GM03348 (cell line): ENCODE results near the gene EXOC6B.
"Not testable (repeated sequence)": the region's sequence is repeated elsewhere in the genome, so short reads cannot be mapped to it uniquely, and the experiment has no call there.

Source experiments
- DNase-seq: peaks from one replicate; pipeline ENCODE4 v3.0.0; 2012; ENCODE audit warnings: low spot score

The EXOC6B gene

DNA sequence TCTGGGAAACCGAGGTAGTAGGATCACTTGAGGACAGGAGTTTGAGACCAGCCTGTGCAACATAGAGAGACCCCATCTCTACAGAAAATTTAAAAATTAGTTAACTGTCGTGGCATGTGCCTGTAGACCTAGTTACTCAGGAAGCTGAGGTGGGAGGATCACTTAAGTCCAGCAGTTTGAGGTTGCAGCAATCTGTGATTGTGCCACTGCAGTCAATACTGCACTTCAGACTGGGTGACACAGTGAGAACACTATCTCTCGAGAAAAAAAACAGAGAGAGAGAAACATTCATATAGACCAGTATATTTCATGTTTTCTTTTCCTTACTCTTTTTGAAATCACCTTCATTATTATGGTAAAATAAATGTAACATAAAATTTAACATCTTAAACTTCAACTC, 387.5 kb downstream of the EXOC6B start:
- no peak for DNase-seq

DNA sequence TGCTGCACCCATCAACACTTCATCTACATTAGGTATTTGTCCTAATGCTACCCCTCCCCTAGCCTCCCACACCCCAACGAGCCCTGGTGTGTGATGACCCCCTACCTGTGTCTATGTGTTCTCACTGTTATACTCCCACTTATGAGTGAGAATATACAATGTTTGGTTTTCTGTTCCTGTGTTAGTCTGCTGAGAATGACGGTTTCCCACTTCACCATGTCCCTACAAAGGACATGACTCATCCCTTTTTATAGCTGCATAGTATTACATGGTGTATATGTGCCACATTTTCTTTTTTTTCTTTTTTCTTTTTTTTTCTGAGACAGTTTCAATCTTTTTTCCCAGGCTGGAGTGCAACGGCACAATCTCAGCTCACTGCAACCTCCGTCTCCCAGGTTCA, 394.1 kb downstream of the EXOC6B start:
- no peak for DNase-seq

DNA sequence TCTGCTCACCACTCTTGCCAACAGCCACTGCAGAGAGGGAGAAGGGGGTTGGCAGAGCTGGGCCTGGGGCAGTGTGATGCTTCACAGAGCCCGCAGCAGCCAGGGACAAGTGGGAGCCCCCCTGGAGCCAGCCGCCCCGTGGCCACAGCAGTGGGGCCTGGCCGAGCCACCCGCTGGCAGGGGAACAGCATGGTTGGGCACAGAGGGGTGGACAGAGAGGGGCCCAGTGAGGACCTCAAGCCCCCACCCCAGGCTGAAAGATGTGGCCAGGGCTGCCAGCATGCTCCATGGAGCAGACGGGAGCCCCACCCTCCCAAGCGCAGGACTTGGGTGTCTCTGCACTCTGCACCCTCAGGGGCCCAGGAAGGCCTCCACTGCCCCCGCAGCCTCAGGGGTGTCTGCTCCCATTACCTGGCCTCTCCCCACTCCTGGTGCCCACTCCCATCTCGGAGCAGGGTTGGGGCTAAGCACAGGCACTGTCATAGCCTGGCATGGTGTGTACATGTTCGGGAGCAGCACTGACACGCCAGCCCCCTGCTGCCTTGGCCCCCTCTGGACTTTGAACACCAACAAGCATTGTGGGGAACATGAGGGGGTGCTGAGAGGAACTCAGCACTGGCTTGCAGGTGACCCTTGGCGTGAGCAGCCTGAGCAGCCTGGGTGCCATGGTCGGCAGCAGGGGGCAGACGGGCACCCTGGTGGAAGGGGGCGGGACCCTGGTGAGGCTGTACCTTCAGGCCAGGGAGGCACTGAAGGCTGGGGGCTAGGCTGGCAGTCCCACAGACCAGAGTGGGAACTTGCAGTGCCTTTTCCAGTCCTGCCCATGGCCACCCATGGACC, 398.6 kb downstream of the EXOC6B start:
- DNase-seq = no peak

DNA sequence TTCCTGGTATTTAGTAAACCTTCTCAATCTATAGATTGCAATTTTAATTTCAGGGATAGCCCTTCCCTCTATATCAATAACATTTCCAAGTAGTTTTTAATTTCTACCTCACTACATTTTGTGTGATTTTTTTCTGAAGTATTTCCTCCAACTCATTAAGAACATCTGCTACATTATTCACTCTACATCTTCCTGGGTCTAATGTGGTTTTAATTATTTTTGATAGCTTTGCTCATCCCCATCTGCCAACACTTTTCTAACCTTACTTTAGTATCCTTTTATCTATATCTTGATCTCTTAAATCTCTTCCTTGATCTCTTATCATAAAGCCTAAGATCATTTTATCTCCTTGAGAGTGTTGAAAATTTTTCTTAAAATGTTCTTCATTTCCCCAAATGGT, 399.8 kb downstream of the EXOC6B start:
- no peak for DNase-seq

DNA sequence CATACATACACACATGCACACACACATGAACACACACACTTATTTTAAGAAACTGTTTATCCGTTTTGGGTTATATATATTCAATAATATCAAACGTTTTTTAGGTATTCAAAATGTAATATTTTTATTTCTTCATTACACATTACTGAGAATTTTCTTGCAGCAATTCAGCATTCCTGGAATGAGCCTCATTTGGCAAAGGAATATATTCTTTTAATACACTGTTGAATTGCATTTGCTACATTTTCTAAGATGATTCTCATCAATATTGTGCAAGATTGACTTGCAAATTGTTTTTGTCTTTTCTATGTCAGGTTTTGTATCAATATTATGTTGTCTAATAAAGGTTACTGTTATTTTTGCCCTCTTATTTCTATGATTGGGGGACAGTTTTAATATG, 402.1 kb downstream of the EXOC6B start:
- peak; percentile 28 for DNase-seq

DNA sequence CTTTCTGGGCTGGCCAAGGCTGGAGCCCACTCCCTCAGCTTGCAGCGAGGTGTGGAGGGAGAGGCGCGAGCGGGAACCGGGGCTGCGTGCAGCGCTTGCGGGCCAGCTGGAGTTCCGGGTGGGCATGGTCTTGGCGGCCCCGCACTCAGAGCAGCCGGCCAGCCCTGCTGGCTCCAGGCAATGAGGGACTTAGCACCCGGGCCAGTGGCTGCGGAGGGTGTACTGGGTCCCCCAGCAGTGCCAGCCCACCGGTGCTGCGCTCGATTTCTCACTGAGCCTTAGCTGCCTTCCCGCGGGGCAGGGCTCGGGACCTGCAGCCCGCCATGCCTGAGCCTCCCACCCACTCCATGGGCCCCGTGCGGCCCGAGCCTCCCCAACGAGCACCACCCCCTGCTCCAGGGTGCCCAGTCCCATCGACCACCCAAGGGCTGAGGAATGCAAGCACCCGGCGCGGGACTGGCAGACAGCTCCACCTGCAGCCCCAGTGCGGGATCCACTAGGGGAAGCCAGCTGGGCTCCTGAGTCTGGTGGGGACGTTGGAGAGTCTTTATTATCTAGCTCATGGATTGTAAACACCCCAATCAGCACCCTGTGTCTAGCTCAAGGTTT, 404.0 kb downstream of the EXOC6B start:
- DNase-seq = not testable (repeated sequence)

DNA sequence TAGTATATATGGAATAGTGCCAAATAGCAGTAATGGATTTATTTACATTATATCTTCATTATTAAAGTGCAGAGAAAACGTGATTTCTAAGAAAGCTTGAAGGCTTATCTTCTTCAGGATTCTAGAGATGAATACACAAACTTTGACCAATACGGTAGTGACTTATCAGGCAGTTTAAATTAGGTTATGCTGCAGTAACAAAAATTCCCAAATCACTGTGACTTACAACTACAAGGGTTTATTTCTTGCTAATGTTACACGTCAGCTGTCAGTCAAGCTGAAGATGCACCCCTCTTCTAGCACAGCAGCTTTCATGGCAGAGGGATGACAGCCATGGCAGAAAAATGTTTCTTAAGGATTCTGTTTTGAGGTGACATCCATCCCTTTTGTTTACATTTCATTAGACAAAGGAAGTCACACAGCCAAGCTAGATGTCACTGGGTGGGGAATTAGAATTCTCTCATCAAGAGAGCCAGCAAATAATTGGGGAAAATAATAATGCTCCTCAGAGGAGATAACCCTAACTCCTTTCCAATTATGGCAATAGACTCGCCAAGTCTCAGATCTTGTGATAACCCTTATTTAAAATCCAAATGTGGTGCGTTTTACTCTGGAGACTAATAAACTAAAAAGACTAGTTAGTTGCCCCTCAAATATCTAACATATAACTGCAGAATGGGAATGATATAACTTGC, 409.9 kb downstream of the EXOC6B start:
- DNase-seq = no peak

DNA sequence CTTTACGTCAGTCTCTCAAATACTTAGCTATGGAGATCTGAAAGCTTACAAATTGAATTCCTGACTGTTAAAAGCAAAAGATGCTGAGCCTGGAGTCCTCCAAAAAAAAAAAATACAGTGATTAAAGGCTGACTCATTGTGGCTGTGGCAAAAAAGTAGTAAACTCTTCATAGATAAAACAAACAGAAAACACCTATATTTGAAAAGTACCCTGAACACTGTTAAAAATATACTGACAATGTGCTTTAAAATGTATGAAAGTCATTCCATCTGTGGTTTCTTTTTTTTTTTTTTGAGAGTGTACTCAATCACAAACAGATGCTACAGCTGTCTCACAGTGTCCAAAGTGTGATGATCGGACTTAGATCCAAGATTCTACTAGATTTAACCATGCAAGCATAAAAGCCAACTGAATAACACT, 410.6 kb downstream of the EXOC6B start:
- peak; percentile 52 for DNase-seq

DNA sequence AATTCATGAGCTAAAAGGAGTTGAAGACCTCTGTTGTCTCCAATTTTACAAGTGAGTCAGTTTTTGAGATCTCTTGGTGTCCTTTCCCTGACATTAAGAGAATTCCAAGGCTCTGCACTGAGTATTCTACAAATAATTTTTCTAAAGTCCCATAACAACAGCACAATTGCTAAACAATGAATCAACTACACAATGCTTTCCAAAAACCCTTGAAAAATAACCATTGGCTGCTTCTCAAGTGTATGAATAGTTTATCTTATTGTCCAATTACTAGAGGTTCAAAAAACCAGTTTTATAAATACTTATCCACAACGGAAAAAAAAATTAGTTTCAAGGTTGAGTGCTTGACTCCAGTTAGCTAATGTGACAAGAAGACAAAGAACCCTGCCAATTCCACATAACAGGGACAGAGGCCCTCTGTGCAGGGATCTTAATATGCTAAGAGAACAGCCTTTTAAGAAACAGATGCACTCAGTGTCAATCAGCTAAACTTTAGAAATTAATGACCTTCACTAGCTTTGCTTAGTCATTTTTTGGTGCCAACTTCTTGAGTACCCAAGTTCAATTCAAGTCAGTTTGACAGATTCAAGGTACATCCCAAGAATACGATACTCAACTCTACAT, 411.6 kb downstream of the EXOC6B start:
- DNase-seq = peak; percentile 37

DNA sequence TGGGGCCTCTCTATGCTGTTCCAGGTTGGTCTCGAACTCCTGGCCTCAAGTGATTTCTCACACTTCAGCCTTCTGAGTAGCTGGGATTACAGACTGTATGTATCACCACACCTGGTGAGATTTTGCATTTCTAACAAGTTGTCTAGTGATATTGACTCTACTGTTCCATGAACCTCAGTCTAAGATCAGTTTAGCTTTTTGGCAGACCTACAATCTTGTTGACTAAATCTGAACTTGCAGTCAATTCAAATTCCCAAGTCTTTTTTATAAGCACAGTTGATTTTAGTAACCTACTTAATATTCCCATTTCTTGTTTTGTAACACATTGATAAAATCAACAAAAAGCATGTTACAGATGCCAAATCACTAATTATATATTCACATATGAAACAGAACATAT, 412.1 kb downstream of the EXOC6B start:
- no peak for DNase-seq

DNA sequence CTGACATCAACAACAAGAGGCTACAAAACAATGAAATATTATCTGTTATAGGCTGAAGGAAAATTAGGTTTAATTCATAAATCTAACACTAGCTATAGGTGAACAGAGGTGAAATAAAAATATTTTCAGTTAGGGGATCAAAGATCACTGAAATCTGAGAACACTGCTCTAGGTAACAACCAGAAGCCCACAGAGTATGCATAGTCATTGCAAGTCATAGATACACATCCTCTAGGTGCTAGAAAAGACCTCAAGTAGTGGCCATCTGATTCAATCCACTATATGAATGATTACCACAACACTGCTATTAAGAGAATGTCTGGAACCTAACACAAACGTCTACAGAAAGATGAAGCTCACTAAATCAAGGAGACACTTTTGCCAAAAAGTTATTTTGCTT, 413.6 kb downstream of the EXOC6B start:
- DNase-seq = no peak

DNA sequence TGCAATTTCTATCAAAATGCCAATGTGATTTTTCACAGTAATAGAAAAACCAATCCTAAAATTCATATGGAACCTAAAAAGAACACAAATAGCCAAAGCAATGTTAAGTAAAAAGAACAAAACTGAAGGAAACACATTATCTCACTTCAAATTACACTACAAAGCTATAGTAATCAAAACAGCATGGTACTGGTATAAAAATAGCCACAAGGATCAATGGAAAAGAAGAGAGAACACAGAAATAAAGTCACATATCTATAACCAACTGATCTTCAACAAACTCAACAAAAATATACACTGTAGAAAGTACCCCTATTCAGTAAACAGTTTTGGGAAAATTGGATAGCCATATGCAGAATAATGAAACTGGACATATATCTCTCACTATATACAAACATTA, 426.0 kb downstream of the EXOC6B start:
- DNase-seq = no peak

DNA sequence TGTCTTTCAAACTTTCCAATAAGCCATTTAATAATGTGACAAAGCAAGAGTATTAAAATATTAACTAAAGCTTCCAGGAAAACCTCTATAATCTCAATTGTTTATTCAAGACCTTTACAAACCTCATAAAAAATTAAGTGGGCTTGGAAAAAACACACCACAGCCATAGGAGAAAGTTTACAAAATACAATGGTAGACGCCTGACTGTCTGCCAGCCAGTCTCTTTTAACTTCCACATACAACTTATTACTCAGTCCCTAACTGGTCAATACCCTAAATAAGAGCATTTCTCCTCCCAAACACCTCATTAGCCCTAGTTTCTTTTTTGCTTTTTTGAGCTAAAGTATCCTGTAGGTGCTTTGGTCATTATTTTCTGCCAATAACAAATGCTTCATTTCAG, 430.7 kb downstream of the EXOC6B start:
- no peak for DNase-seq

DNA sequence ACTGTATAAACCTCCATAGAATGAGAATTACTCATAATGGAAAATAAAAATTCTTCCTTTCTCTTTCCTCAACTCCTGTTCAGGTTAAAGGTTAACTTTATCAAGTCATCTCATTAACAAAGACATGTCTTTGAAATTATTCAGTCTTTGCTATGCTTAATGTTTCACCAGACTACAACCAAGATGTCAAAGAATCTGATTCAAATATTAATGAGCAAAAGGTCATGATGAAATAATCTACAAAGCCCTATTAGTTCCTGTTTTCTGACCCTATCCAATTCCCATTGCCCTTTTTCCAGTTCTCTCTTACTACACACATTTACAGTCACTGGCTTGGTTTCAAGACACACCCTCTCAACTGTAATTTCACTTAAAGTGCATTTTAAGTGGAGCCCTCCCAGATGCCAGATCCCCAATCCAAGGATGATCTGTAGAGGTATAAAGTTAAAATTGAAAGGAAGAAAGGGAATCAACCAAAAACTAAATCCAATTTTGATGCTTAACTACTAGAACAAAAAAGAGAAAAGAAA, 431.2 kb downstream of the EXOC6B start:
- no peak for DNase-seq

DNA sequence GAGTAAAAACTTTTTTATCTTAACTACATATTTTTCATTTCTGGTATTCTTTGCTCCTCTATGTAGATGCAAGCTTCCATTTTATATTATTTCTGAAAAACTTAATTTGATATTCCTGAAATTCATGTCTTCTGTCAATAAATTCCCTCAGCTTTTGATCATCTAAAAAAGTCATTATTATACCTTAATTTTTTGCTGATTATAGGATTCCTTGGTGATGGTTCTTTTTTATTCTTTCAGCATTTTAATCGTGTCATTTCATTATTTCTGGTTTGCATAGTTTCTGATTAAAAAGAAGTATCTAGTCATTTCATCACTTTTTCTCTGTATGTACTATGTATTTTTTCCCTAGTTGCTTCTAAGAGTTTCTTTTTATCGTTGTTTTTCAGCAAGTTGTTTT, 436.4 kb downstream of the EXOC6B start:
- no peak for DNase-seq

DNA sequence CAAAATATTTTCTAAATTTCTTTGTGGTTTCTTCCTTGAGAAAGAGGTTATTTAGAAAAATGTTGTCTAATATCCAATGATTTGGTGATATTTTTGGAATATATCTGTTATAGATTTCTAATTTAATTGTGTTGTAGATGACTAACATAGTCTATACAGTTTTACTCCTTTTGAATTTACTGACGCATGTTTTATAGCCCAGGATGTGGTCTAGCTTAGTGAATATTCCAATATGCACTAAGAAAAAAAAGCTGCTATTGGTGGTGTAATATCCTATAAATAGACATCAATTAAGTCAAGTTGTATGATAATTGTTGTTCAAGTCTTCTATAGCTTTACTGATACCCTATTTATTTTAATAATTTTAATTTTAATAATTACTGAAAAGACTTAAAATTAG, 437.6 kb downstream of the EXOC6B start:
- no peak for DNase-seq

DNA sequence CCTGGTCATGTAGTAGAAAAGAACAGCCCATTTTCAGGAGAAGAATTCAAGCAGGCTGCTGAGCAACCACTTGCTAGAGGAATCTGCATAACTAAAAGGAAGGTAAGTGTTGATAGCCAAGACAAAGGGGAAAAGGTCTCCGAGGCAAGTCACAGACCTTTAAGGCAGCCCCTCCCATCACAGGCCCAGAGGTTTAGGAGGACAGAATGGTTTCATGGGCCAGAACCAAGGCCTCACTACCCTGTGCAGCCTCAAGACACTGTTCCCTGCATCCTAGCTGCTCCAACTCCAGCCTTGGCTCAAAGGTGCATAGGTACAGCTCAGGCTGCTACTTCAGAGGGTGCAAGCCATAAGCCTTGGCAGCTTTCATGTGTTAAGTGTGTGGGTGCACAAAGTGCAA, 439.5 kb downstream of the EXOC6B start:
- DNase-seq = no peak

DNA sequence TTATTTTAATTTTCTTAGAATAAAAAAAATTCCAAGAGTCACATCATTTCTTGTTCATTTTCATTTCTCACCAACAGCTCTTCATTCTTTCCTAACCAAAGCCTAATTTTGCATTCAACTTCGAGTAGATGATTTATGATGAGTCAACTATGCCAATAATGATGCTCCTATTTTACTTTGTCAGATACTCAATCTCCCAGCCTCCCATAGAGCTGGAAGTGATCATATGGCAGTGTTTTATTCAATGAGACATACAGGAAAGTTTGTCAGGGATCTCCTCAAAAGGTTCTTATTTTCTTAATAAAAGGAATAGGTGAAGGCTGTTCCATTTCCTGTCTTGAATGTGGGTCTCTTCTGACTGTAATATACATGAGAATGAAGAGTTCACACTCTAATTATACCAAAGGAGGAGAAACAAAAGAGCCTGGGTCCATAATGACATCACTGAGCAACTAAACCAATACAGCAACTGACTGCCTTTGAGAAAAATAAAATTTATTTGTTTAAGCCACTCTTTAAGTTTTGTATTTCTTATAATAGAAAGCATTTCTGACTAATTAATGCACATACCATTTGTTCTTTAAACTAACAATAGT, 447.0 kb downstream of the EXOC6B start:
- DNase-seq = no peak

DNA sequence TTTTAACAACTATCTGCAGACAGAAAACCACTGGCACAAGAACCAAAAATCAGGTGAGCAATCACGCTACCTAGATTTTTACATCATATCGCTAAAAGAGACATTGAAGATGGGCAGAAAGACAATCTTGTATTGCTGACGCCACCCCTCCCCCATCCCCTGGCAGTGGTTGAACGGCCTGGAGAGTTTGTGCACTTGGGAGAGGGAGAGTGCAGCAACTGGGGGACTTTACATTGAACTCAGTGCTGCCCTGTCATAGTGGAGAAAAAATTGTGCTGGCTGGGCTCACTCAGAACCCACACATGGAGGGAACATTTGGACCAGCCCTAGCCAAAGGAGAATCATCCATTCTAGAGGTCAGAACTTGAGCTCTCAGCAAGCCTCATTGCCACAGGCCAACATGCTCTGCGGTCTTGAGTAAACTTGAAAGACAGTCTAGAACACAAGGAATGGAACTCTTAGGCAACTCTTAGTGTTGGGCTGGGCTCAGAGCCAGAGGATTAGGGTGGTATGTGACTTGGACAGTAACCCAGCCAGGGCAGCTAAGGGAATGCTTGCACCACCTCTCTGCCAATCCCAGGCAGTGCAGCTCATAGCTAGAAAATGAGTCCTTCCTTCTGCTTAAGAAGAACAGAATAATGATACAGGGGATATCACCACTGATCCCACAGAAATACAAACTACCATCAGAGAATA, 458.2 kb downstream of the EXOC6B start:
- DNase-seq = peak; percentile 58

DNA sequence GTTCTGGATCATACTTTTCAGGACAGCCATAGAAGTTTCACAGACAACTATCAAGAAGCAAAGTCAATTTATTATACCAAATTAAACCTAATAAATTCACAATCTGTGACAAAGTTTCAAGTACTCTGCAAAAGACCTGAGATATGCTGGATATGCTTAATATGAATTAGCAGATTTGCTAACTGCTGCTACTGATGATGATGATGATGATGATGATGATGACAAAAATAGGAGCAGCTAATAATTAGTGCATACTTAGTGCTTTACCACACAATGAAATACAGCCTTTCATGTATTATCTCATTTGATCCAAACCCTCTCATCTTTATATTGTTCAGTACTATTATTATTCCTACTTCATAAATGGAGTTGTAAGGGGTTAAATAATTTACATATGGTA, 462.4 kb downstream of the EXOC6B start:
- DNase-seq = no peak

DNA sequence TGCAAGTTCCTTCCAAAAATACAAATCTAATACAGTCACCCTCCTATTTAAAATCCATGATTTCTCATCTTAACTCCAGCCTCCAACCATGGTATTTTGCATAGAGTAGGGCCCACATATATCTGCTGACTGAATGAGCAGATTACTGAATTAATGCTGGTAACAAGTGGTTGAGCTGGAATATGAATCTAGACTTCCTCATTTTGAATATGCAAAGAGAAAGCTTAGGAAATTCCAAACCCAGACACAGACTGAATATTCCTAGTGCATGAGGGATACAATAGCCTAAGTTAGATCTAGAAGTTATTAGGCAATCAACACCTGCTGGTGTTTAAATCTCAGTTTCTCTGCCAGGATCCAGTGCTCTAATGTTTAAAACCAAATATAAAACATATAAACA, 463.1 kb downstream of the EXOC6B start:
- no peak for DNase-seq

DNA sequence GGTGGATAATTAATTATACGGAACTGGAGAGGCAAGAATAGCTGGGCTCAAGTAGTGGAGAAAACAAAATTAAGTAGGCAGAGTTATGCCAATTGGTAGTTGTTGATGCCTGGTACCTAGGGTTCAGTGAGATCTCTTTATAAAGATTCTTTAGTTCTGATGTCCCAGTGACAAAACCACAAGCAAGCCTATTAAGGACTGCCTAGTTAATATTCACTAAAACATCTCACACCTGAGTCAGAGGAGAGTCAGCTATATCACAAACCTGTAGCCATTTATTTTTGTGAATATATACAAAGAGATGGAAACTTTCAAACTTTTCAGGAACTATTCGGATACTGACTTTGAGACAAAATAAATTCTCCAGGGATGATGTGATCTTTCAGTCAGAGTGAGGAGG, 464.3 kb downstream of the EXOC6B start:
- no peak for DNase-seq
